CD4-positive, alpha-beta T cell treated with Interleukin-12 subunit alpha and Interleukin-12 subunit beta, for 1 hour (primary cell): ENCODE measurements around the gene LDAH.

ENCODE experiments used
- DNase-seq: peaks from one replicate; pipeline ENCODE4 v3.0.0-alpha.2; 2020

Gene LDAH

GRCh38 chr2:20635113-20635510, 187.8 kb downstream of the LDAH start:
- no peak for DNase-seq

- no peak for DNase-seq
These were observed 188.3 kb downstream of the LDAH start for GRCh38 chr2:20634507-20635112.
